Tibial nerve (tissue), 4 donors: ENCODE results near the gene GARIN5B. TPM values are rescaled to one million over a fixed set of nuclear protein-coding genes. Genes with fewer than 3 reads are reported as not detected.

ENCODE experiments used
- DNase-seq, 2 donors: peaks; one replicate each; pipeline ENCODE4 v3.0.0-alpha.2; 2019; ENCODE audit warnings: low spot score in 2 of 2
- H3K27ac ChIP-seq, 4 donors: fragments of 200-600 bp; sonication (generic) in 3 of 4; one replicate each; pipeline ENCODE4 v1.5.1; 2017 to 2019; ENCODE audit warnings: mild to moderate bottlenecking in 1 of 4
- H3K27me3 ChIP-seq, 2 donors: fragments of 200-600 bp; sonication (generic) in 1 of 2; one replicate each; pipeline versions ENCODE4 v1.5.1 to v1.6.0; 2017 to 2019
- H3K36me3 ChIP-seq, 3 donors: fragments of 200-600 bp; sonication (generic); one replicate each; pipeline ENCODE4 v1.5.1; 2018 to 2019
- H3K4me1 ChIP-seq, 4 donors: fragments of 200-600 bp; sonication (generic) in 3 of 4; one replicate each; pipeline ENCODE4 v1.5.1; 2017 to 2019
- H3K4me3 ChIP-seq, 4 donors: fragments of 200-600 bp; sonication (generic) in 3 of 4; one replicate each; pipeline ENCODE4 v1.5.1; 2017 to 2019; ENCODE audit warnings: mild to moderate bottlenecking in 1 of 4, moderate library complexity in 1 of 4
- H3K9me3 ChIP-seq, 4 donors: fragments of 200-600 bp; sonication (generic) in 3 of 4; one replicate each; pipeline ENCODE4 v1.5.1; 2017 to 2019
- EP300 ChIP-seq, 2 donors: sonication (generic); formaldehyde crosslinking; IDR thresholded peaks; one replicate each; pipeline ENCODE4 v1.6.1; 2017; ENCODE audit warnings: antibody characterized with exemption in 2 of 2, mild to moderate bottlenecking in 1 of 2
- POLR2A ChIP-seq, 2 donors: fragments of 450-650 bp; IDR thresholded peaks; one replicate each; pipeline ENCODE4 v1.6.1; 2017; ENCODE audit warnings: antibody characterized with exemption in 2 of 2, mild to moderate bottlenecking in 2 of 2, moderate library complexity in 2 of 2
- WGBS, 2 donors: methylation state at CpG; one replicate each; pipeline ENCODE4 v1.1.5; 2018; 5-methylcytosine and 5-hydroxymethylcytosine counted together
- total RNA-seq, 4 donors: library from RNA; depleted of rRNA; stranded (reverse); fragments of >200 nt; gene quantifications; one replicate each; pipeline ENCODE4 v1.1.0, GENCODE V29; 2016
- TF ChIP-seq, protein P1 (sequence below), 5 experiments: fragments of 200-600 bp in 3 of 5; fragments of 450-650 bp in 2 of 5; sonication (generic) in 3 of 5; IDR thresholded peaks; one replicate each; pipeline ENCODE4 v1.5.1; 2016 to 2019; ENCODE audit warnings: antibody characterized with exemption in 5 of 5, mild to moderate bottlenecking in 3 of 5, moderate library complexity in 2 of 5

GARIN5B gene
- total RNA-seq, 4 donors from 2014 or later, result not detected

GRCh38 chr19:55360902-55361301 is 2.2 kb downstream of the GARIN5B start:
- Histone ChIP-seq H3K27me3 (peaks cover 0 to 24% of the 10 kb centered on the region in 2 donors), H3K4me1 (no peaks in the 10 kb centered on the region), H3K36me3 (no peaks in the 10 kb centered on the region), H3K4me3 (no peak overlapping the region), H3K27ac (no peak overlapping the region), H3K9me3 (no peaks in the 10 kb centered on the region)
- 88 to 95% methylated on average over 5 to 16 of the region's 16 CpGs for WGBS, 2 donors
- TF ChIP-seq POLR2A (IDR thresholded peaks at IDR 0.05) (no peak), EP300 (IDR thresholded peaks at IDR 0.05) (no peak)
- TF ChIP-seq, protein P1, sequence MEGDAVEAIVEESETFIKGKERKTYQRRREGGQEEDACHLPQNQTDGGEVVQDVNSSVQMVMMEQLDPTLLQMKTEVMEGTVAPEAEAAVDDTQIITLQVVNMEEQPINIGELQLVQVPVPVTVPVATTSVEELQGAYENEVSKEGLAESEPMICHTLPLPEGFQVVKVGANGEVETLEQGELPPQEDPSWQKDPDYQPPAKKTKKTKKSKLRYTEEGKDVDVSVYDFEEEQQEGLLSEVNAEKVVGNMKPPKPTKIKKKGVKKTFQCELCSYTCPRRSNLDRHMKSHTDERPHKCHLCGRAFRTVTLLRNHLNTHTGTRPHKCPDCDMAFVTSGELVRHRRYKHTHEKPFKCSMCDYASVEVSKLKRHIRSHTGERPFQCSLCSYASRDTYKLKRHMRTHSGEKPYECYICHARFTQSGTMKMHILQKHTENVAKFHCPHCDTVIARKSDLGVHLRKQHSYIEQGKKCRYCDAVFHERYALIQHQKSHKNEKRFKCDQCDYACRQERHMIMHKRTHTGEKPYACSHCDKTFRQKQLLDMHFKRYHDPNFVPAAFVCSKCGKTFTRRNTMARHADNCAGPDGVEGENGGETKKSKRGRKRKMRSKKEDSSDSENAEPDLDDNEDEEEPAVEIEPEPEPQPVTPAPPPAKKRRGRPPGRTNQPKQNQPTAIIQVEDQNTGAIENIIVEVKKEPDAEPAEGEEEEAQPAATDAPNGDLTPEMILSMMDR (IDR thresholded peaks at IDR 0.05), result no peak
- DNase-seq, result no peak

DNA sequence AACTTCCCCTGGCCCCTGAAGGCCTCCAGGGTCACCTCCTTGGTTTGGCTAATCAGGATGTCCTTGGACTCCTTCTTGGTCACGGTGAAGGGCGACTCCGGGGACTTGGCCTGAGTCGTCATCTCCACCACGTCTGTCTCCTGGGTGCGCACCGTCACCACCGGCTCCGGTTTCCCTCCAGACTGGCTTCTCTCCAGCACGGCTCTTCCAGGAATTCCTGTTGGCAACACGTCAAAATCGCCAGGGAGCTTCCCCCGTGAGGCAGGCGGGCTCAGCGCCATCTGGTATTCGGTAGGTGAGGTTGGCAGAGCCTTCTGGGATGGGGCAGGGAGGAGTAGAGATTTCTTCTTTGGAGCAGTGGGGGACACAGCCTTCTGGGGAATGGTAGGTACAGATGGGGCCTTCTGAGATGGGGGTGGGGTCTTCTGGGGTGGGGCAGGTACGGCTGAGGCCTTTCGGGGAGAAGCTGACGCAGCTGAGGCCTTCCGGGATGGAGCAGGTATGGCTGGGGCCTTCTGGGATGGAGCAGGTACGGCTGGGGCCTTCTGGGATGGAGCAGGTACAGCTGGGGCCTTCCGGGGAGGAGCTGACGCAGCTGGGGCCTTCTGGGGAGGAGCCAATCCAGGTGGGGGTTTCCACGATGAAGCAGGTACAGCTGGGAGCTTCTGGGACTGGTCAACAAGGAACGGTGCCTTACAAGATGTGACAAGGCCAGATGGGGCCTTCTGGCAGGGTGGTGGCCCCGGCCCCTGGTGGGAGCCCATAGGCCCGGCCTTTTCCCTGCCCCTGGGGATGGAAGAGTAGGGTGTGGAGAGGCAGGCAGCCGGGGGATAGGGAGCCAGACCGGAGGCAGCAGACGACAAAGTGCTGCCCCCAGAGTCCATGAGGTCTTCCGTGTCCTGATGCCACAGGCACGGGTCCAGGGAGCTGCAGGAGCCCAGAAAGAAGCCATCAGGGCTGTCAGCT is 3.8 kb downstream of the GARIN5B start:
- H3K4me1 ChIP-seq, result peaks cover 0 to 8% (median 3%) of the 10 kb centered on the region in 4 donors
- DNase-seq, result no peak
- WGBS, 2 donors, result 76 to 82% methylated on average over 32 of the region's 32 CpGs
- no peaks in the 10 kb centered on the region for H3K36me3 ChIP-seq
- peaks cover 3 to 40% of the 10 kb centered on the region in 2 donors for H3K27me3 ChIP-seq
- no peak overlapping the region for H3K4me3 ChIP-seq
- no peak overlapping the region for H3K27ac ChIP-seq
- no peaks in the 10 kb centered on the region for H3K9me3 ChIP-seq
- TF ChIP-seq EP300 (IDR thresholded peaks at IDR 0.05), result no peak
- TF ChIP-seq, protein P1 (IDR thresholded peaks at IDR 0.05), result no peak
- no peak for TF ChIP-seq POLR2A (IDR thresholded peaks at IDR 0.05)

DNA sequence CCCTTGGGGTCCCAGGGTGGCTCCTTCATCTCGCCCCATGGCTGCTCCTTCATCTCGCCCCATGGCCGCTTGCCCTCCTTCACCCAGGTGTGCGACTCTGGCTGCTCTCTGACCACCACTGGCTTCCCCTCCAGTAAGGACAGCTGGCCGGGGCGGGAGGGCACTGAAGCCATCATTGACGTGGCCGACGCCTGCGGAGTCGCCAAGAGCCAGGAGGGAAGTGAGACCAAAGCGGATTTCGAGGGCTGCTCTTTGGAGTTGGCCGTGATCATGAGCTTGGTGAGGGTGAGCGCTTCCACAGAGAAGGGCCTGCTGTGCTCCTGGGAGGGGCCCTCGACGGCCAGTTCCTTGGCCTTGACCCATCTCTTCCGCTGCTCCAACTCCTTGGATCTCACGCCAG is 4.6 kb downstream of the GARIN5B start:
- Histone ChIP-seq H3K4me3 (no peak overlapping the region), H3K36me3 (no peaks in the 10 kb centered on the region), H3K27ac (no peak overlapping the region), H3K9me3 (no peaks in the 10 kb centered on the region), H3K4me1 (peaks cover 0 to 15% (median 7%) of the 10 kb centered on the region in 4 donors), H3K27me3 (peaks cover 3 to 47% of the 10 kb centered on the region in 2 donors)
- no peak for TF ChIP-seq POLR2A (IDR thresholded peaks at IDR 0.05)
- TF ChIP-seq, protein P1 (IDR thresholded peaks at IDR 0.05), result no peak
- no peak for TF ChIP-seq EP300 (IDR thresholded peaks at IDR 0.05)
- no peak for DNase-seq
- 82 to 90% methylated on average over 19 of the region's 19 CpGs for WGBS, 2 donors

GRCh38 chr19:55355213-55355821 is 7.7 kb downstream of the GARIN5B start:
- Histone ChIP-seq H3K27me3 (peaks cover 5 to 73% of the 10 kb centered on the region in 2 donors), H3K9me3 (no peaks in the 10 kb centered on the region), H3K36me3 (peaks cover 0 to 4% (median 0%) of the 10 kb centered on the region in 3 donors), H3K27ac (no peak overlapping the region), H3K4me1 (peaks cover 0 to 22% (median 8%) of the 10 kb centered on the region in 4 donors), H3K4me3 (no peak overlapping the region)
- 25 to 46% methylated on average over 8 to 13 of the region's 13 CpGs for WGBS, 2 donors
- DNase-seq, result no peak
- TF ChIP-seq, protein P1 (IDR thresholded peaks at IDR 0.05), result no peak
- TF ChIP-seq POLR2A (IDR thresholded peaks at IDR 0.05), result no peak
- no peak for TF ChIP-seq EP300 (IDR thresholded peaks at IDR 0.05)
